BLaER1 (cell line): Measurements from ENCODE around the gene ARSK.

ENCODE experiments used
- H3K27ac ChIP-seq: shearing (Covaris generic); formaldehyde crosslinking; 2 replicates; pipeline ENCODE4 v1.8.1; 2022
- H3K27me3 ChIP-seq: shearing (Covaris generic); formaldehyde crosslinking; 2 replicates; pipeline ENCODE4 v1.8.1; 2022
- H3K36me3 ChIP-seq: shearing (Covaris generic); formaldehyde crosslinking; 2 replicates; pipeline ENCODE4 v1.8.1; 2022
- H3K4me1 ChIP-seq: shearing (Covaris generic); formaldehyde crosslinking; 2 replicates; pipeline ENCODE4 v1.8.1; 2022
- H3K4me2 ChIP-seq: shearing (Covaris generic); formaldehyde crosslinking; 2 replicates; pipeline ENCODE4 v1.8.1; 2022
- H3K4me3 ChIP-seq: shearing (Covaris generic); formaldehyde crosslinking; 2 replicates; pipeline ENCODE4 v1.8.1; 2022
- H3K9ac ChIP-seq: shearing (Covaris generic); formaldehyde crosslinking; 2 replicates; pipeline ENCODE4 v1.8.1; 2022
- H3K9me3 ChIP-seq: shearing (Covaris generic); formaldehyde crosslinking; 2 replicates; pipeline ENCODE4 v1.8.1; 2022
- H4K20me1 ChIP-seq: shearing (Covaris generic); formaldehyde crosslinking; 2 replicates; pipeline ENCODE4 v1.8.1; 2022
- Cebpa-rat ChIP-seq: shearing (Covaris generic); IDR thresholded peaks from 2 replicates; pipeline ENCODE4 v1.8.1; 2022

Gene ARSK, protein sequence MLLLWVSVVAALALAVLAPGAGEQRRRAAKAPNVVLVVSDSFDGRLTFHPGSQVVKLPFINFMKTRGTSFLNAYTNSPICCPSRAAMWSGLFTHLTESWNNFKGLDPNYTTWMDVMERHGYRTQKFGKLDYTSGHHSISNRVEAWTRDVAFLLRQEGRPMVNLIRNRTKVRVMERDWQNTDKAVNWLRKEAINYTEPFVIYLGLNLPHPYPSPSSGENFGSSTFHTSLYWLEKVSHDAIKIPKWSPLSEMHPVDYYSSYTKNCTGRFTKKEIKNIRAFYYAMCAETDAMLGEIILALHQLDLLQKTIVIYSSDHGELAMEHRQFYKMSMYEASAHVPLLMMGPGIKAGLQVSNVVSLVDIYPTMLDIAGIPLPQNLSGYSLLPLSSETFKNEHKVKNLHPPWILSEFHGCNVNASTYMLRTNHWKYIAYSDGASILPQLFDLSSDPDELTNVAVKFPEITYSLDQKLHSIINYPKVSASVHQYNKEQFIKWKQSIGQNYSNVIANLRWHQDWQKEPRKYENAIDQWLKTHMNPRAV

DNA sequence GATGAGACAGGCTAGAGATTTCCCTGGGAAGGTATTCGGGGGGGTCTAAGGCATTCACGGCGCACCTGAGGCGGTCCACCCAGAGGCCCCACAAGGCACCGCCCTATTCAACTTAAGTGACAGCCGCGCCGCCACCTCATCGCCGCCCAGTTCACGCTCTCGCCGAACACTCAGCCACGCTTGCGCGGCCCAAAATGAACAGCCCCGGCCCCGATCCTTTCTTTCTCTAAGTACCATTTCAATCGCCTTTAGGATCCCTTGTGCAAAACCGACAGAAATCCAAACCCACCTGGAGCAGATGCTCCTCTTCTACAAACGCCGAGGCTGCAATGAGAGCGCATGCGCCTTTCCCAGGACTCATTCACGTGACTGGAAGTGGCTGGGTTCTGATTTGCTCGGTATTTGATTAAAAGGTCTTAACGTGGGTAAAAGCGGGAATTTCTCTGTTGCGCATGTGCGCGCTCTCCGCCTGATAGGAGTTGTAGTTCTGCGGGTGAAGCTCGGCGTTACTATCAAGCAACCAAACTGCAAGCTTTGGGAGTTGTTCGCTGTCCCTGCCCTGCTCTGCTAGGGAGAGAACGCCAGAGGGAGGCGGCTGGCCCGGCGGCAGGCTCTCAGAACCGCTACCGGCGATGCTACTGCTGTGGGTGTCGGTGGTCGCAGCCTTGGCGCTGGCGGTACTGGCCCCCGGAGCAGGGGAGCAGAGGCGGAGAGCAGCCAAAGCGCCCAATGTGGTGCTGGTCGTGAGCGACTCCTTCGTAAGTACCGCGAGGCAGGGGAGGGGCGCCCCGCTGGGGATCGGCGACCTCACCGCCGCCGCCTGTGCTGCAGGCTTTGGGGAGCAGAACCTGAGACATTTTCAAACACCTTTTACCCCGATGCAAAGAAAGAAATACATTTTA, at the start of gene ARSK, which contains the start of gene SKIC3:
ARSK (plus strand) TSS at position 455 of the 902 bp plus-strand sequence; CDS start at position 633, 178 bp downstream.
SKIC3 (minus strand) TSS at position 331 of the 902 bp plus-strand sequence. CDS start 7,827 bp downstream, outside the sequence.
- peak within 1 kb of the TSS; percentile 82 for H3K4me3 ChIP-seq
- H3K9me3 ChIP-seq, result no peaks in the 10 kb centered on the region
- peak within 1 kb of the TSS; percentile 93 for H3K4me2 ChIP-seq
- peaks cover 10% of the 10 kb centered on the region for H3K36me3 ChIP-seq
- H3K27me3 ChIP-seq, result no peaks in the 10 kb centered on the region
- peaks cover 29% of the 10 kb centered on the region for H3K4me1 ChIP-seq
- TF ChIP-seq Cebpa-rat, result no peak
- H3K27ac ChIP-seq, result peak within 1 kb of the TSS; percentile 81
- peaks cover 35% of the 10 kb centered on the region for H4K20me1 ChIP-seq
- peak within 1 kb of the TSS; percentile 84 for H3K9ac ChIP-seq

DNA sequence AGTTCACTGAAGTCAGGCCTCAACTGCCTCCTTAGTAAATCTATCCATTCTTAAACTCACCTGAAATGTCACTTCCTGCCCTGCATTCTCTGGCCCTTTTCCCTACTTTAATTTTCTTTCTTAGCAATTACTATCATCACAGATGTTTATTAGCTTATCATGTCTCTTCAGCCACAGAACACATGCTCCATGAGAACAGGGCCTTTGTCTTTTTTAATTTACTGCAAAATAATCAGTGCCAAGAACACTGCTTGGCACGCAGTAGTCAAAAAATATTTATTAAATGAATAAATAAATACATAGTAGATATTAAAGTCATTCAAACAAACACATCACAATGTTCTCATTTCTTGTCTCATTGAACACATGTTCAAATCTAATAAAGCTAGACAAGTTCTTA, 46.4 kb upstream of the ARSK start:
- Histone ChIP-seq H3K27ac (no peak overlapping the region), H3K4me3 (no peak overlapping the region), H3K36me3 (peaks cover 77% of the 10 kb centered on the region), H3K4me2 (no peak overlapping the region), H3K9me3 (no peaks in the 10 kb centered on the region), H3K27me3 (no peaks in the 10 kb centered on the region), H3K4me1 (no peaks in the 10 kb centered on the region), H4K20me1 (0 out of 2 replicates have a peak, but pooled peaks cover 6% of the 10 kb centered on the region), H3K9ac (no peak overlapping the region)
- TF ChIP-seq Cebpa-rat, result no peak

DNA sequence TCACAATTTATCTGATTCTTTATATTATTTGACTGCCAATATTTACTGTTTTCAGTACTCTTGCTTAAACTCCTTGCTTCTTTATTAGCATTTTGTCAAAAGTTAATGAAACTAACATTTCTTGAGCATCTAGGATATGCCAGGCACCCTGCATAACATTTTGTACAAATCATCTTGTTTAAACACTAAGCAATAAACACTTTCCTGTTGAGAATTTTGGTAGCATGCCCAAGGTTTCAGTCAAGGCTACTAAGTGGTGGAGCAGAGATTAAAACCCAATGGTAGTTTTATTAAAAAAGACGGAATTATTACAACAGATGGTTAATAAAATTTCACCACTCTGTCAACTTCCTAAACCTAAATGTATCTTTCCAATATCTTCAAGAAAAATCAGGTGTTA, 43.3 kb upstream of the ARSK start:
- Histone ChIP-seq H3K9me3 (no peaks in the 10 kb centered on the region), H4K20me1 (0 out of 2 replicates have a peak, but pooled peaks cover 6% of the 10 kb centered on the region), H3K27ac (no peak overlapping the region), H3K27me3 (no peaks in the 10 kb centered on the region), H3K4me2 (no peak overlapping the region), H3K4me1 (no peaks in the 10 kb centered on the region), H3K36me3 (peaks cover 85% of the 10 kb centered on the region), H3K4me3 (no peak overlapping the region), H3K9ac (no peak overlapping the region)
- TF ChIP-seq Cebpa-rat, result no peak

DNA sequence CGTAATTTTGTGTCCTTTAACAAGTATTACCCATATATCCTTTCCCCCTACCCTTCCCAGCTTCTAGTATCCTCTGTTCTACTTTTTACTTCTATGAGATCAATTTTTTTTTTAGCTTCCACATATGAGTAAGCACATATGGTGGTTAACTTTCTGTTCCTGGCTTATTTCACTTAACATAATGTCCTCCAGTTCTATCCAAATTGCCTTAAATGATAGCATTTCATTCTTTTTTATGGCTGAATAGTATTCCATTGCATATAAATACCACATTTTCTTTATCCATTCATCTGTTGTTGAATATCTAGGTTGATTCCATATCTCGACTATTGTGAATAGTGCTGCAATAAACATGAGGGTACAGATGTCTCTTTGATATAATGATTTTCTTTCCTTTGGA, 36.5 kb upstream of the ARSK start:
- Histone ChIP-seq H3K9me3 (no peaks in the 10 kb centered on the region), H3K27ac (no peak overlapping the region), H3K9ac (no peak overlapping the region), H3K4me1 (no peaks in the 10 kb centered on the region), H3K4me3 (no peak overlapping the region), H3K27me3 (no peaks in the 10 kb centered on the region), H3K36me3 (peaks cover 83% of the 10 kb centered on the region), H4K20me1 (no peaks in the 10 kb centered on the region), H3K4me2 (no peak overlapping the region)
- no peak for TF ChIP-seq Cebpa-rat

DNA sequence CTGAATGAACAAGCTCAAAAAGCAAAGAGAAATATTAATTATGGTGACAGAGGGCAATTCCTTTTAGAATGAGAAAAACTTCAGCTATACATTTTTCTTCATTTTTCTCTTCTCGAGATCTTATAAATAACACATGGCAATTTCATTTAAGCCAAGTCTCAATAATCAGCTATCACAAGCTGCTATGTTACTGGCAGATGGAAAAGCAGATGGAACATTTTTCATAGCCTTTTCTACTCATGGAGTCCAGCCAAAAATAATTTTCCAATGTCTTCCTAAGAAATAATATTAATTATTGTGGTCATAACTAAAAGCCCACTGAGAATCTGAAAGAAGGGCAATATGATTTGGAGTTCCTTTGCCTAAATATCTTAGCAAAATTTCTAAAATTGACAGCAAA, 35.8 kb upstream of the ARSK start:
- Histone ChIP-seq H3K4me2 (no peak overlapping the region), H3K9me3 (no peaks in the 10 kb centered on the region), H3K27me3 (no peaks in the 10 kb centered on the region), H4K20me1 (no peaks in the 10 kb centered on the region), H3K4me1 (no peaks in the 10 kb centered on the region), H3K4me3 (no peak overlapping the region), H3K27ac (no peak overlapping the region), H3K9ac (no peak overlapping the region), H3K36me3 (peaks cover 79% of the 10 kb centered on the region)
- no peak for TF ChIP-seq Cebpa-rat

DNA sequence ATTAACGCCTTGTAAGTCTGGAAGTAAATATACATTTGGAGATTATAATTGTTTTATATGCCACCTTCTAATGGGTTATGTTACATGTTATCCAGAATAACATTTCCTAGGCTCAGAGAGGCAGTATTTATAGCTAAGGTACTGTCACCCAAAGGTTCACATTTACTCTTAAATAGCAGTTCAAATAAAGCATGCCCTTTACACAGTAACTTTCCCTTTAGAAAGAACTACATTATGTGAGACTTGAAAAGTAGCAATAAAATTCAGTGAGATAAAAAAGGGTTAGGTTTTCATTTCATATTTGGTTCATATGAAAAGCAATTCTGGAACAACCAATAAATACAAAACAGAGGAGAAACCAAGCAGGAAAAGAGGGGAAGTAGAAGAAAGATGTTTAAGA, 35.2 kb upstream of the ARSK start:
- no peak overlapping the region for H3K27ac ChIP-seq
- no peak overlapping the region for H3K4me3 ChIP-seq
- H3K27me3 ChIP-seq, result no peaks in the 10 kb centered on the region
- peaks cover 79% of the 10 kb centered on the region for H3K36me3 ChIP-seq
- H3K9me3 ChIP-seq, result no peaks in the 10 kb centered on the region
- H3K4me2 ChIP-seq, result no peak overlapping the region
- H4K20me1 ChIP-seq, result no peaks in the 10 kb centered on the region
- H3K4me1 ChIP-seq, result no peaks in the 10 kb centered on the region
- no peak overlapping the region for H3K9ac ChIP-seq
- no peak for TF ChIP-seq Cebpa-rat

DNA sequence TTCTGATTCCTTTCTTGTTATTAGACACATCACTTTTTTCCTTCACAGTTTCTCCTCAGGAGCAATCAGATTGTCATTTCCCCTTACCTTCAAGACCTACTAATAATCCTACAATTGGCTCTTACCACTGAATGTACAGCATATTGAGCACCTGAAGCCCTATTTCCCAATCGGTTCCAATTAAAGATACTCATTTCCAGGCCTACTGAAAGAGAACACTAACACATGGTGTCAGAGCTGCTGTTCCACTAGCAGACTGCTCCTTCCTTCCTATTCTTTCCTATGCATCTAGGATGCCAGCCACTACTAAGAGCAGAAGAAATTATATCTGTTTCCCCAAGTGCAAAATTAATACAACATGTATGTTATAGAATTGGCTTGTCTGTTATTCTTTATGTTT, 34.7 kb upstream of the ARSK start:
- no peaks in the 10 kb centered on the region for H3K9me3 ChIP-seq
- no peak overlapping the region for H3K4me3 ChIP-seq
- H3K36me3 ChIP-seq, result peaks cover 78% of the 10 kb centered on the region
- H3K27me3 ChIP-seq, result no peaks in the 10 kb centered on the region
- no peak overlapping the region for H3K4me2 ChIP-seq
- H3K9ac ChIP-seq, result no peak overlapping the region
- no peak overlapping the region for H3K27ac ChIP-seq
- TF ChIP-seq Cebpa-rat, result no peak
- H4K20me1 ChIP-seq, result no peaks in the 10 kb centered on the region
- no peaks in the 10 kb centered on the region for H3K4me1 ChIP-seq

DNA sequence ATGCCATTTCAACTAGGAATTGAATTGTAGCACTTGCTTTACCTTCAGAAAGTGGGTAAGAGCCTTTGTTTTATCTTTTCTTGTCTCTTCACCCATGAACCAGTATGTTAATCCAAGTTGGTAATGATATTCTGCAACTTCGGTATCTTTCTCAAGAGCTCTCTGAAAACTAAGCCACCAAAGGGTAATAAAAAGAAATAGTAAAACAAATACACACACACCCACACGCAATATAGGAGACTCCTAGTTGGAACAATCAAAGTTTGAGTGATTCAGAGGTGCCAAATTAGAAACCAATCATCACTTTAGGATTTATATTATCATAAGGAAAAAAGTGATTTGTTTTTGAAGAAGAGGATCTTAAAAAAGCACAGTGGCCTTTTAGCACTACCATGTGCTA, 30.5 kb upstream of the ARSK start:
- no peak overlapping the region for H3K4me3 ChIP-seq
- no peaks in the 10 kb centered on the region for H3K27me3 ChIP-seq
- peaks cover 71% of the 10 kb centered on the region for H3K36me3 ChIP-seq
- H3K9me3 ChIP-seq, result no peaks in the 10 kb centered on the region
- H4K20me1 ChIP-seq, result no peaks in the 10 kb centered on the region
- TF ChIP-seq Cebpa-rat, result no peak
- no peak overlapping the region for H3K4me2 ChIP-seq
- H3K4me1 ChIP-seq, result no peaks in the 10 kb centered on the region
- H3K9ac ChIP-seq, result no peak overlapping the region
- no peak overlapping the region for H3K27ac ChIP-seq

DNA sequence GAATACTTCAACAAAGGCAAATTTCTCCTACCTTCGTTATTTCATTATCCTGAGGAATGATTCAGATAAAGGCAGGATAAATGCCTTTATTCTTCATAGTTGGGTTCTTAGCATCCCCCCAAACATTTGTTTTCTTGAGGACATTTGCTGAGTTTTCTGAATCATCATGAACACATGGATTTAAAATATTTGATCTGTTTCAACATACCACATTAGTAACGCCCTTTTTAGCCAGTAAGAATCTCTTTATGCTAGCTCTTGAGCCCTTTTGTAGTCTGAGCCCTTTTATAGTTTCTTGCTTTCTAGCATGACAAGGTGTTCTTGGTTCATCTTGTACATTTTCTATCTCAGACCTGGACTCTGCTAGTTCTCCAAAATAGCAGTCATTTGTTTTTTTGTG, 28.0 kb upstream of the ARSK start:
- TF ChIP-seq Cebpa-rat, result no peak
- Histone ChIP-seq H3K9ac (no peak overlapping the region), H3K4me1 (no peaks in the 10 kb centered on the region), H3K36me3 (peaks cover 72% of the 10 kb centered on the region), H3K4me3 (no peak overlapping the region), H3K4me2 (no peak overlapping the region), H3K9me3 (no peaks in the 10 kb centered on the region), H3K27me3 (no peaks in the 10 kb centered on the region), H3K27ac (no peak overlapping the region), H4K20me1 (peaks cover 8% of the 10 kb centered on the region; the same call in 1 of the 2 replicates)
